Measurements from ENCODE around the gene WDR17.

The WDR17 gene

GRCh38 chr4:176065435-176066291, at the start of gene WDR17:
Gene WDR17, plus strand, starts transcription at chr4:176065841. Its CDS starts 45,740 bp downstream, at chr4:176111581.
- peak within 1 kb of the TSS; percentile 37 for H3K4me3 ChIP-seq (ENCODE audit: severe bottlenecking)
- peaks cover 5% of the 10 kb centered on the region for H3K4me1 ChIP-seq (ENCODE audit: insufficient read depth, poor library complexity, severe bottlenecking)
- no peak within 1 kb of the TSS for H3K27ac ChIP-seq (ENCODE audit: poor library complexity, severe bottlenecking)
- no peaks in the 10 kb centered on the region for H3K36me3 ChIP-seq (ENCODE audit: low read depth)
- no peaks in the 10 kb centered on the region for H3K9me3 ChIP-seq (ENCODE audit: severe bottlenecking)
- peak; percentile 91 for ATAC-seq (ENCODE audit: low read depth)
- peak; percentile 77 for DNase-seq (ENCODE audit: low spot score)
- H3K27me3 ChIP-seq (ENCODE audit: insufficient read depth, poor library complexity, severe bottlenecking) = no peaks in the 10 kb centered on the region
- TF ChIP-seq CTCF (IDR thresholded peaks at IDR 0.05; ENCODE audit: poor library complexity, severe bottlenecking) = no peak

- Histone ChIP-seq H3K4me1 (ENCODE audit: insufficient read depth, poor library complexity, severe bottlenecking) (no peaks in the 10 kb centered on the region), H3K4me3 (ENCODE audit: severe bottlenecking) (no peak overlapping the region), H3K27ac (ENCODE audit: poor library complexity, severe bottlenecking) (no peak overlapping the region), H3K27me3 (ENCODE audit: insufficient read depth, poor library complexity, severe bottlenecking) (no peaks in the 10 kb centered on the region), H3K36me3 (ENCODE audit: low read depth) (no peaks in the 10 kb centered on the region), H3K9me3 (ENCODE audit: severe bottlenecking) (no peaks in the 10 kb centered on the region)
- DNase-seq (ENCODE audit: low spot score) (no peak), ATAC-seq (ENCODE audit: low read depth) (no peak)
- no peak for TF ChIP-seq CTCF (IDR thresholded peaks at IDR 0.05; ENCODE audit: poor library complexity, severe bottlenecking)
Observed at GRCh38 chr4:176016601-176017000, 49.0 kb upstream of the WDR17 start.

GRCh38 chr4:176020481-176021085, 45.1 kb upstream of the WDR17 start:
- no peak overlapping the region for H3K27ac ChIP-seq (ENCODE audit: poor library complexity, severe bottlenecking)
- DNase-seq (ENCODE audit: low spot score) = no peak
- no peaks in the 10 kb centered on the region for H3K4me1 ChIP-seq (ENCODE audit: insufficient read depth, poor library complexity, severe bottlenecking)
- no peaks in the 10 kb centered on the region for H3K9me3 ChIP-seq (ENCODE audit: severe bottlenecking)
- ATAC-seq (ENCODE audit: low read depth) = no peak
- TF ChIP-seq CTCF (IDR thresholded peaks at IDR 0.05; ENCODE audit: poor library complexity, severe bottlenecking) = no peak
- no peaks in the 10 kb centered on the region for H3K27me3 ChIP-seq (ENCODE audit: insufficient read depth, poor library complexity, severe bottlenecking)
- no peak overlapping the region for H3K4me3 ChIP-seq (ENCODE audit: severe bottlenecking)
- no peaks in the 10 kb centered on the region for H3K36me3 ChIP-seq (ENCODE audit: low read depth)

GRCh38 chr4:176030391-176030790, 35.2 kb upstream of the WDR17 start:
- DNase-seq (ENCODE audit: low spot score) (no peak), ATAC-seq (ENCODE audit: low read depth) (no peak)
- no peak overlapping the region for H3K27ac ChIP-seq (ENCODE audit: poor library complexity, severe bottlenecking)
- H3K4me3 ChIP-seq (ENCODE audit: severe bottlenecking) = no peak overlapping the region
- no peaks in the 10 kb centered on the region for H3K9me3 ChIP-seq (ENCODE audit: severe bottlenecking)
- H3K36me3 ChIP-seq (ENCODE audit: low read depth) = no peaks in the 10 kb centered on the region
- no peak for TF ChIP-seq CTCF (IDR thresholded peaks at IDR 0.05; ENCODE audit: poor library complexity, severe bottlenecking)
- peaks cover 6% of the 10 kb centered on the region for H3K27me3 ChIP-seq (ENCODE audit: insufficient read depth, poor library complexity, severe bottlenecking)
- no peaks in the 10 kb centered on the region for H3K4me1 ChIP-seq (ENCODE audit: insufficient read depth, poor library complexity, severe bottlenecking)
